HL-60 (cell line): ENCODE data around the gene APOA4.

Experiments
- DNase-seq, 2 experiments: peaks; one replicate each; pipeline ENCODE4 v3.0.0-alpha.2; 2010 to 2020; ENCODE audit warnings: low read depth in 1 of 2, low spot score in 1 of 2
- H3K27ac ChIP-seq: fragments of 250-450 bp; sonication (Bioruptor Pico); replicated peaks from 2 replicates; pipeline ENCODE4 v1.5.1; 2020; ENCODE audit warnings: mild to moderate bottlenecking, moderate library complexity
- H3K27me3 ChIP-seq: fragments of 250-450 bp; sonication (Bioruptor Pico); 2 replicates; pipeline ENCODE4 v1.5.1; 2021; ENCODE audit warnings: mild to moderate bottlenecking, moderate library complexity; ENCODE audit not compliant: insufficient read depth, poor library complexity, severe bottlenecking
- H3K4me3 ChIP-seq: replicated peaks from 2 replicates; pipeline ENCODE4 v1.5.1; 2011; ENCODE audit warnings: mild to moderate bottlenecking, control low read depth, low read length; ENCODE audit not compliant: insufficient read depth
- GABPA ChIP-seq: IDR thresholded peaks from 2 replicates; pipeline ENCODE4 v1.6.1; 2012; ENCODE audit warnings: low read depth
- POLR2AphosphoS5 ChIP-seq: IDR thresholded peaks from 2 replicates; pipeline ENCODE4 v1.6.1; 2012; ENCODE audit warnings: low read depth
- SPI1 ChIP-seq: IDR thresholded peaks from 2 replicates; pipeline ENCODE4 v1.6.1; 2012; ENCODE audit warnings: low read depth, mild to moderate bottlenecking, borderline replicate concordance
- TF ChIP-seq, protein P1 (sequence below): IDR thresholded peaks from 2 replicates; pipeline ENCODE4 v1.6.1; 2012; ENCODE audit warnings: low read depth; ENCODE audit not compliant: insufficient replicate concordance
- TF ChIP-seq, protein P2 (sequence below): IDR thresholded peaks from one replicate; pipeline ENCODE4 v1.5.1; 2011; ENCODE audit warnings: low read length, control low read depth, inconsistent platforms; ENCODE audit not compliant: insufficient read depth

Gene APOA4

DNA sequence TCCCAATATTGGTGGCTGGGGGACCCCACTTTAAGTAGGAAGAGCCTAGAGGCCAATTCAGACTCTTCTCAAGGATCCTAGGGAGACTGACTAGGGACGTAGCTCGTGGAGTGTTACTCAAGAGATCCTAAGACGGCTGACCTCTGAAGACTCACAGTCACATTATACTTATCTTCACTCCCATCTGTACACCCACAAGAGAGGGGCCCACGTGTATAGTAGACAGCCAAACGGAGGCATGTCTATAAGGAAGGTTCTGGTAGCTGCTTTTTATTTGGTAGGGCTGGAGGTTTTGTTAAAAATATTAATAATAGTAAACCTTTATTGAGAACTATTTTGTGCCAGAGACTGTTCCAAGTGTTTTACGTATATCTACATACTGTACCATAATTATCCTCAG lies 37.2 kb upstream of the APOA4 start:
- H3K27ac ChIP-seq, result no peak overlapping the region
- no peak overlapping the region for H3K4me3 ChIP-seq
- no peak for DNase-seq
- TF ChIP-seq POLR2AphosphoS5, result no peak
- TF ChIP-seq, protein P1, sequence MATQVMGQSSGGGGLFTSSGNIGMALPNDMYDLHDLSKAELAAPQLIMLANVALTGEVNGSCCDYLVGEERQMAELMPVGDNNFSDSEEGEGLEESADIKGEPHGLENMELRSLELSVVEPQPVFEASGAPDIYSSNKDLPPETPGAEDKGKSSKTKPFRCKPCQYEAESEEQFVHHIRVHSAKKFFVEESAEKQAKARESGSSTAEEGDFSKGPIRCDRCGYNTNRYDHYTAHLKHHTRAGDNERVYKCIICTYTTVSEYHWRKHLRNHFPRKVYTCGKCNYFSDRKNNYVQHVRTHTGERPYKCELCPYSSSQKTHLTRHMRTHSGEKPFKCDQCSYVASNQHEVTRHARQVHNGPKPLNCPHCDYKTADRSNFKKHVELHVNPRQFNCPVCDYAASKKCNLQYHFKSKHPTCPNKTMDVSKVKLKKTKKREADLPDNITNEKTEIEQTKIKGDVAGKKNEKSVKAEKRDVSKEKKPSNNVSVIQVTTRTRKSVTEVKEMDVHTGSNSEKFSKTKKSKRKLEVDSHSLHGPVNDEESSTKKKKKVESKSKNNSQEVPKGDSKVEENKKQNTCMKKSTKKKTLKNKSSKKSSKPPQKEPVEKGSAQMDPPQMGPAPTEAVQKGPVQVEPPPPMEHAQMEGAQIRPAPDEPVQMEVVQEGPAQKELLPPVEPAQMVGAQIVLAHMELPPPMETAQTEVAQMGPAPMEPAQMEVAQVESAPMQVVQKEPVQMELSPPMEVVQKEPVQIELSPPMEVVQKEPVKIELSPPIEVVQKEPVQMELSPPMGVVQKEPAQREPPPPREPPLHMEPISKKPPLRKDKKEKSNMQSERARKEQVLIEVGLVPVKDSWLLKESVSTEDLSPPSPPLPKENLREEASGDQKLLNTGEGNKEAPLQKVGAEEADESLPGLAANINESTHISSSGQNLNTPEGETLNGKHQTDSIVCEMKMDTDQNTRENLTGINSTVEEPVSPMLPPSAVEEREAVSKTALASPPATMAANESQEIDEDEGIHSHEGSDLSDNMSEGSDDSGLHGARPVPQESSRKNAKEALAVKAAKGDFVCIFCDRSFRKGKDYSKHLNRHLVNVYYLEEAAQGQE, result no peak
- TF ChIP-seq GABPA, result no peak
- no peaks in the 10 kb centered on the region for H3K27me3 ChIP-seq

DNA sequence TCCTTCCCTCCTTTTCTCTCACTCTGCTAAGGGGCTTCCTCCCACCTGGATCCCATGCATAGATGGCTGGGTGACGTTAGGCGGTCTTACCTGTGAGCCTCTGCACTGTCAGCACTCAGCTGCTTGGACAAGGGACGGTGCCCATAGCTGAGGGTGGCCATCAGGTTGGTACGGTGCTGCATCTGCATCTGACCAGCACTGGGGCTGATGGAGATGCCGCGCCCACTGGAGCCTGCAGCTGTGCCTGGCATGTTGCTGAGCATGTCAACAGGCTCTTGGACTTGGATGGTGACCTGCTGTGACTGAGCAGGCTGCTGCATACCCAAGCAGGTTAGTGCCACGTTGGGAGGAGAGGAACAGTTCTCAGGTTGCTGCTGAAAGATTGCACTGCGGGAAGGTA lies 36.1 kb upstream of the APOA4 start:
- Histone ChIP-seq H3K27ac (no peak overlapping the region), H3K4me3 (no peak overlapping the region), H3K27me3 (no peaks in the 10 kb centered on the region)
- DNase-seq, result no peak
- TF ChIP-seq, protein P1, result no peak
- TF ChIP-seq SPI1, result no peak
- TF ChIP-seq GABPA, result no peak
- TF ChIP-seq POLR2AphosphoS5, result no peak
- TF ChIP-seq, protein P2, sequence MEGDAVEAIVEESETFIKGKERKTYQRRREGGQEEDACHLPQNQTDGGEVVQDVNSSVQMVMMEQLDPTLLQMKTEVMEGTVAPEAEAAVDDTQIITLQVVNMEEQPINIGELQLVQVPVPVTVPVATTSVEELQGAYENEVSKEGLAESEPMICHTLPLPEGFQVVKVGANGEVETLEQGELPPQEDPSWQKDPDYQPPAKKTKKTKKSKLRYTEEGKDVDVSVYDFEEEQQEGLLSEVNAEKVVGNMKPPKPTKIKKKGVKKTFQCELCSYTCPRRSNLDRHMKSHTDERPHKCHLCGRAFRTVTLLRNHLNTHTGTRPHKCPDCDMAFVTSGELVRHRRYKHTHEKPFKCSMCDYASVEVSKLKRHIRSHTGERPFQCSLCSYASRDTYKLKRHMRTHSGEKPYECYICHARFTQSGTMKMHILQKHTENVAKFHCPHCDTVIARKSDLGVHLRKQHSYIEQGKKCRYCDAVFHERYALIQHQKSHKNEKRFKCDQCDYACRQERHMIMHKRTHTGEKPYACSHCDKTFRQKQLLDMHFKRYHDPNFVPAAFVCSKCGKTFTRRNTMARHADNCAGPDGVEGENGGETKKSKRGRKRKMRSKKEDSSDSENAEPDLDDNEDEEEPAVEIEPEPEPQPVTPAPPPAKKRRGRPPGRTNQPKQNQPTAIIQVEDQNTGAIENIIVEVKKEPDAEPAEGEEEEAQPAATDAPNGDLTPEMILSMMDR, result no peak

DNA sequence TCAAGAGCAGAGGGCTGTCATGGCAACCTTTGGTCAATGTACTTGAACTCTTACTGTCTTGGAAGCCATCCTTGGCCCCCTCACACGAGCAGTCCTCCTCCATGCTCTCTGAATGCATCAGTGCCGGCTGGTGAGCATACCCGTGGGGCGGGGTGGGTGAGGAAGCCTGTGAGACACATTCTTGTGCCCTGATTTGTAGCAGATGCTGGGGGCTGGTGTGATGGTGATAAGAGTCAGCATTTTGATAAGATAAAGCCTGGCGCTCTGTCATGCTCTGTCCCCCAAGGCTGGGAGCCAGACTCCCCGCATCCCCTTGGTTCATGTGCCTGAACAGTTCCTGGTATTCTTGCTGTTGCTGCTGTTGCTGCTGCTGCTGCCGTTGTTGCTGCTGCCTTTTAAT lies 34.8 kb upstream of the APOA4 start:
- Histone ChIP-seq H3K4me3 (no peak overlapping the region), H3K27ac (no peak overlapping the region), H3K27me3 (no peaks in the 10 kb centered on the region)
- TF ChIP-seq, protein P1, result no peak
- TF ChIP-seq SPI1 (no peak), POLR2AphosphoS5 (no peak), GABPA (no peak)
- TF ChIP-seq, protein P2, result no peak
- no peak for DNase-seq

DNA sequence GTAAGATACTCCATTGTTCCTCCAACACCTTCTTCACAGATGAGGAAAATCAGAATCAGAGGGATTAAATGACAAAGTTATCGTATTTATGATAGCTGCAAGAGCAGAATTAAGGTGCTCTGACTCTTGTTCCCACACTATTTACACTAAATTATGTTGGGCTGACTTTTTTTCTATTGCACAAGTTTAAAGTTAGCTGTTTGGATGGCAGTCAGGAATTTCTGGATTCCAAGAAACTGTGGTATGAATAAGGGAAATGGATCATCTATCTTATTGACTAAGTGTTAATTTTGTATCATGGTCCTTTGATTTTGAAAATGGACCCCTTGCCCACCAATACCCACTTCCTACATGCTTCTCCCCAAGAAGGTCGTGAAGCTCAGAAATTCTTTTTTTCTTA lies 34.2 kb upstream of the APOA4 start:
- Histone ChIP-seq H3K4me3 (no peak overlapping the region), H3K27me3 (no peaks in the 10 kb centered on the region), H3K27ac (no peak overlapping the region)
- DNase-seq, result no peak
- TF ChIP-seq GABPA (no peak), POLR2AphosphoS5 (no peak), SPI1 (no peak)
- TF ChIP-seq, protein P1, result no peak
- TF ChIP-seq, protein P2, result no peak
